HG02943 (cell line): ENCODE results near the gene EFNB1.

Source experiments
- ATAC-seq: cut with Tn5 transposase; IDR thresholded peaks from one replicate; pipeline ENCODE4 v1.9.1; 2021; ENCODE audit warnings: mild to moderate bottlenecking, low read depth, moderate library complexity; ENCODE audit not compliant: unreplicated experiment

EFNB1 gene

DNA sequence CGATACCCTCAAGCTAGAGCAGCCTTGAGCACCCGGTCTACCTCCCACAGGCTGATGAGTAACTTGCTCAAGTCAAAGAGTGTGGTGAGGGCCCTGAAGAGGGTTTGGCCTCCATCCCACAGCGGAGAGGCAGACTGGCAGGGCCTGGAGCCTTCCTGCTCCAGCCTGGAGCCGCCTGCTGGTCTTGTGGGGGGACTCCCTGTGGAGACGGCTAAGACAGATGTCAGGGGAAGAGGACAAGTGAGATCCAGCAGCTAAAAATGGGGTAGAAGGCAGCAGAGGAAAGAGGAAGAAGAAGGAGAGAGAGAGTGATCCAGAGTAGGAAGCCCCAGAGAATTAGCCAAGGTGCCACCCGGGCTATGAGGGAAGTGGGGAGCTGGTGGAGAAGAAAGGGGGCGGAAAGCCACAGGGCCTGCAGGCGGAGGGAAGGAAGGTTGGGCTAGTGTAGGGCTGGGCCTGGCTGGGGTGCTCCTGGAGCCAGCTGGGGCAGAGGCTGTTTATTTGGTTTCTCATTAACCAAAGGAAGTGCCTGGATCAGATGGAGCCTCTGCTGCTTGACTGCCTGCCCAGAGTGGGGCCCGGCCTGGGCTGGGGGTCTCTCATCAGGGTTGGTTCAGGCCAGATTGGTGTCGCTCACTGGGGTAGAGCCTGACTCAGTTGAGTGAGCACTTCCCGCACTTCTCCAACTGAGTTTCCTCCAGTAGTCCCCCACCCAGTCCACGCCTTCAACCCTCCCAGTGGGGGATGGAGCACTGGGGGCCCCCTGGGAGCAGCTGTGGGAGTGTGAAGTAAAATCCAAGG is 14.2 kb downstream of the EFNB1 start:
- no peak for ATAC-seq

GRCh38 chrX:68843992-68844391 is 15.2 kb downstream of the EFNB1 start:
- ATAC-seq, result no peak

- no peak for ATAC-seq
Measured at GRCh38 chrX:68844581-68844980, 15.8 kb downstream of the EFNB1 start.

DNA sequence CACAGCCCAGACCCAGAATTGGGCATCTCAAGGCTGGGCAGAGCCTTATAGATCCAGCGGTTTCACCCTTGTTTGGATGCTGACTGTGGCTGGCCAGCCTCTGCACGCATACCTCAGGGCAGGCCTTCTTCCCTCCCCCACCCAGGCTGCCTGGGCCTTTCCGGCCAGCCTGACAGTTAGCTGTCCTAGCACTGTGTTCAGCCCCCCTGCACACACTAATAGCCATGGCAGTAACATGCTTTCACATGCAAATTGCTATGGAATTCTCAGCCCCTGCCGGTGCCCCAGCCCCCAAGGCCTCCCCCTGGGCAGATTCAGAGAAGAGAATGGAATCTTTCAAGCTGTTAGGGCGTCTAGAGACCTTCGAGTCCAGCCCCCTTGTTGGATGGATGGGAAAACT is 17.7 kb downstream of the EFNB1 start:
- no peak for ATAC-seq

- ATAC-seq, result no peak
Measured at GRCh38 chrX:68847172-68847571, 18.4 kb downstream of the EFNB1 start.

DNA sequence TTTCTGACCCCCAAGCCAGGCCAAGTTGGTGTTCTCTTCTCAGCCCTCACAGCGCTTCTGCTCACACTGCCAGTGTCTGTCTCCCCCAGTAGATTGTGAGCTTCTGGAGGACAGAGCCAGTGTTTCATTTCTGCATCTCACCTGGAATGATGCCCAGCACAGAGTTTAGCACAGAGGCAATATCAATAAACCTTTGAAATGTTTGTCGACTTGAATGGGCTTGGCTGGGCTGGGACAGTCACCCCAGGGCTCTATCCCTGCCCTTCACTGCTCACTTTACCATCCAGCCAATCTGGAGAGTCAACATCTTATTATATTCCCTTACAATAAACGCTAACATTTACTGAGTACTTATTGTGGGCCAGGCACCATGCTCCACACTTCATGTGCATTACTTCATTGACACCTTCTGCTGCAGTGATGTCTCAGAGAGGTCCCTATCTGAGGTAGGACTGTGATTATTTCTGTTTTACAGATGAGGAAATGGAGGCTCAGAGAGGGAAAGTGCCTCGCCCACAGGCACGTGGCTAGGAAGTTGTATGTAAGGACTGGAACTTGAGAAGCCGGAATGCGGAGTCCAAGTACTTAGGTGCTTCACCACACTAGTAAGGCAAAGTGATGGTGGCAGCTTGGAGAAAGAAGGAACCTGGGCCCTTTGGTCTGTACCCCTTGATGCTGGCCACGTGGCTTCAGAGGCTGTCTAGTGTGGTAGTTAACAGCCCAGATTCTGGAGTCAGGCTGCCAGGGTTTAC is 19.5 kb downstream of the EFNB1 start:
- no peak for ATAC-seq

GRCh38 chrX:68851082-68851481 is 22.3 kb downstream of the EFNB1 start:
- ATAC-seq, result no peak

GRCh38 chrX:68852046-68852445 is 23.2 kb downstream of the EFNB1 start:
- no peak for ATAC-seq

DNA sequence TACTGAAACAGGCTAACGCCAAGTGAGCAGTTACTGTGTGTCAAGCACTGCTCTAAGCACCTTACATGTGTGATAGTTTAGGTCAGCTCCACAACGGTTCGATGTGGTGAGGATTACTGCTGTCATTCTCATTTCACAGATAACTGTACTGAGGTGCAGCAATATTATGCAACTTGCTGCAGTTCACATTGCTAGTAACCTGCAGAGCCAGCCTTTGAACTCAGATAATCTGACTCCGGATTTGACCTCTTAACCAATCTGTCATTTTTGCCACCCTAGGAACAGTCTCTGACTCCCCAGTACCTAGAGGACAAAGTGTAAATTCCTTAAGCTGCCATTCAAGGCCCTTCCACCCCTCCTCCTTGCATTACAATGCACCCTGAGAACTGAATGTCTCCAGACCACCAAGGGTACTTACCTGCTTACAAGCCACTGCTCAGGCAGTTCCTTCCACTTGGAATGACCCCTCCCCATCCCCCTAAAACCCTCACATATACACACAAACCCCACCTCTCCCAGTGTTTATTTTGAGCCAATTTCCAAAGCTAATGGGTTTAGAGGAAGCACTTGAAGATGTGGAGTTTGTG is 24.9 kb downstream of the EFNB1 start:
- no peak for ATAC-seq

DNA sequence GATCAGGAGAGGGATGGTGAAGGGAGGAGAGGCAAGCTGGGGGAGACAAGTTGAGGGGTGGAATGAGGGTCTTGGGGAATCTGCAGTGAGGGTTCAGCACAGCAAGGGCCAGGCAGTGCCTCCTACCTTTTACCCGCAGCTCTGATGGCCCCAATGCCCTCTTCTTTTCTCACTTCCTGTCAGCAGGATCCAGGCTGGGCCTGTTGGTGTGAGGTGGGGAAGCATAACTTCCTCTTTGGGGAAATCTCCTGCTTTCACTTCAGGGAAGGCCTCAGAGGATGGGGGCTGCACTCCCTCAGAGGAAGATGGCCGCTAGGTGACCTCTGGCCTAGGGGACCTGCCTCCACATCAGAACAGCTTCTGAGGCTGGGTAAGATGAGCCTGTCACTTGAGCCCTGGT is 36.5 kb downstream of the EFNB1 start:
- ATAC-seq, result no peak

DNA sequence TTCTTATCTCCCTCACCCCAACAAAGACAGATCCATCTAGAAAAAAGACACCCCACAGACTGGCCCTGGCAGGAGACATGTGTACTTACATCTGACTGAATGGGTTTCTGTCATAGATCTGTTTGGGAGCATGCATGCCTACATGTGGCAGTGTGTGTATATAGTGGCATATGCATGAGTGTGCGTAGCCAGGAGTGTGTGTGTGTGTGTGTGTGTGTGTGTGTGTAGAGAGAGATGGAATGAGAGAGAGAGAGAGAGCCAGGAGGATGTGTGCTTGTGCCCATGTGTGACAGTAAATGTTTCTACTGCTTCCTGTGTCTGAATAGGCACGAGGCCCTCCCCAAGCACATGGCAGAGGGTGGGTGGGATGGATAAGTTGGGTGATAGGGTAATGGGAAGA is 37.1 kb downstream of the EFNB1 start:
- no peak for ATAC-seq

DNA sequence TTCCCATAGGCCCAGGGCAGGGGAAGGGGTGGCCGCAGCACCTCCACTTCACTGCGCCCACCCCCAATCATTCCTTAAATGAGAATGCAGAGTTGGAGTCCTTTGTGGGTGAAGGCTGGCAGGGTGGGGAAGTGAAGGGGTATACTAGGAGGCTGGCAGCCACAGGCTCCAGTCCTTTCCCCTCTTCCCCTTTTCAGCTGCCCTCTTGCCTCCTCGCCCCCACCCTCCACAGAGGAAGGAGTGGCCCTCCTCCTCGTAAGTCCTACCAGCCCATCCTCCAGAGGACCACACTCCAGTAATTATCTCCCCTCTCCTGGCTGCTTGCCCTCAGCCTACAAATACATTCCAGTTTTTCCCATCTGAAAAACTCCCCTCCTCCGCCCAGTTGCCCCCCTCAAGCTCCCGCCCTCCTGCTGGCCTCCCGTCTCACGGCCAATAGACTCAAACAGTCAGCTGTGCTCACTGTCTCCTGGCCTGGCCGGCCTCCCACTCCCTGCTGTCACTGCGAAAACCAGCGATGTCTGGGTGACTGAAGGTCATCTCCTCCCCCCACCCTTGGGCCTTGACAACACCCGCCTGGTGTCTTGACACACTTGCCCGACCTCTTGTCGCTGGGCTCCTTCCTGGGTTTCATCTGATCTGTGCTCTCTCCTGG is 38.8 kb downstream of the EFNB1 start:
- ATAC-seq, result no peak

DNA sequence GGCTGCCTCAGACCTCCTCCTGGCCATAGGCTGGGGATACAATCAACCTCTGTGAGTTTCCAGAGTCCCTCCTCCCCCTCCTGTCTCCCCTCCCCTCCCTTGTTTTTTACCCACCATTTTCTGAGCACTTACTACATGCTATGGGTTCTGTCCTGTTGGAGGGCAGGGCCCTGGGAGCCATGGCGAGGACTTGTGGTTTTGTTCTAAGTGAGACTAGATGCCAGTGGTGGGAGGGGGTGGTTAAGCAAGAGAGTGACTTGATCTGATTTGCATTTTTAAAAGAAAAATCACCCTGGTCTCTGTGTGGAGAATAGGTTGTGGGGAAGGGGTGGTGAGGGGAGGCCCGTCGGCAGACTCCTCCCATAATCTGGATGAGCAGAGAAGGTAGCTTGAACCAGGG is 39.5 kb downstream of the EFNB1 start:
- ATAC-seq, result no peak

DNA sequence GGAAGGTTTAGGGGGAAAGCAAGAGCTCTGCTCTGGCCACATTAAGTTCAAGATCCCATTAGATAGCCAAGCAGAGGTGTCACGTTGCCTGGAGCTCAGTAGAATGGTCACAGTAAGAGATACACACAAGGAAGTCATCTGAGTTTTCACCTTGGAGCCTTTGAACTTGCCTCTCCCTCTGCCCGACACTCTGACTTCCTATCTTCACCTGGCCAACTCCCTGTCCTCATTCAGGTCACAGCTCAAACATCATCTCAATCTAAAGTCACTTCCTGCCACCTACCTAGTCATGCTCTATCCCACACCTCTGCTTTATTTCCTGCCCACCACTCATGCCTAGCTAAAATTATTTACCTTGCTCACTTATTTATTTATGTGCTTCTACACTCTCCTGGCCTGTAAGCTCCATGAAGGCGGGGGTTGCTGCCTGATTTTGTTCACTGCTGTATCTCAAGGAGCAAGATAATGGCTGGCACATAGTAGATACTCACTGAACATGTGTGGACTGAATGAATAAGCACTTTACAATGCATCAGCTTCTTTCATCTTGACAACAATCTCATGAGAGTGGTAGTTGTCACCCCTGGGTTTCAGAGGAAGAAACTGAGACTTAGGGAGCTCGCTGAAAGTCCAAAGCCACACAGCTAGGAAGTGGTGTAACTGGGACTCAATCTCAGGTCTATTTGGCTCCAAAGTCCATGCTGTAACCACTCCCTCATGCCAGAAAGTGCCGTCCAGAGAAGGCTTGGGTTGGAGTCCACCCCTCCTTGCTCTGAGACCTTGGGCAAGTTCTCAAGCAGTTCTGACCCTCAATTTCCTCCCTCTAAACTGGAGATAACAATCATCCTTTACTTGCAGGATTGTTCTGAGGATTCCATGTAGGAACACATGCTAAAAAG is 40.3 kb downstream of the EFNB1 start:
- ATAC-seq, result no peak

GRCh38 chrX:68870357-68870756 is 41.5 kb downstream of the EFNB1 start:
- no peak for ATAC-seq

GRCh38 chrX:68872171-68872570 is 43.4 kb downstream of the EFNB1 start:
- ATAC-seq, result no peak

DNA sequence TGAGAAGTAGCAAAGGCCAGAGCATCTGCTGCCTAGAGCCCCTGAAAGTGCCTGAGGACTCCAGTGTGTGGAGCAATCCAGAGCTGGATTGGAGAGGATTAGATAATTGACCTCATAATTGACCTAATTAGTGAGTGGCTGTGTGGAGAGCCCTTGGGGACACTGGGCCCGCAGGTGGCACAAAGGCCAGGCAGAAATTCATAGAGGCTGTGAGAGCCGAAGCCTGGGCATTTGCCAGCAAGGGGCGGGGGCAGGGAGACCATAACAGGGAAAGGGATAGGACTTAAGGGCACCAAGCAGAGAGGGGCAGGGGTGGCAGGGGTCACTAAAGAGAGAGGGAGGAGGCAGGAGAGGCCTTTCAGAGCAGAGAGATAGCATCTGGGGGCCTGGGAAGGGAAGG is 45.3 kb downstream of the EFNB1 start:
- ATAC-seq, result no peak

- ATAC-seq, result no peak
Measured at GRCh38 chrX:68876731-68877130, 47.9 kb downstream of the EFNB1 start.

DNA sequence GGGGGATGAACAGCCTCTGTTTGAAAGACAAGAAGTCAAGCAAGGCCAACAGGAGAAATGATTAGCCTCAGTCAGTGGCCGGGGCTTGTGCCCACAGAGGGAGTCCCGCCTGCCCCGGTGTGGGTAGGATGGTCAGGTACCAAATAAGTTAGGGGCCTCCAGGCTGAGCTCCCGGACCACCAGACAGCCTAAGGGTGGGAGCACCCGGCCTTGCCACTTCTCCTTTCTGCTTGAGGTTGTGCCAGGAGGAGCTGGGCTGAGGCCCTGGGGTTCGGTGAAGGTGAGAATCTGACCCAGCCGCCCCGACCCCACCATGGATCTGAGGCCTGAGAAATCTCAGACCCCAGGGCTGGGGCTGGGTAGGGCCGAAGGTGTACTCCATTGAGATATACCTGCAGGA is 48.8 kb downstream of the EFNB1 start:
- no peak for ATAC-seq

- no peak for ATAC-seq
Measured at GRCh38 chrX:68878977-68879645, 50.3 kb downstream of the EFNB1 start.
